Panc1 (cell line): ENCODE data around the gene DAPK2. TPM values are rescaled to one million over a fixed set of nuclear protein-coding genes. Genes with fewer than 3 reads are reported as not detected.
A peak's percentile ranks its signal among the peaks of the same experiment; 100 is the strongest.

Experiments used
- ATAC-seq: fragments of 200-7000 bp; cut with Tn5 transposase; 2 replicates; pipeline ENCODE4 v1.9.1; 2020; ENCODE audit warnings: mild to moderate bottlenecking, moderate library complexity
- BruUV-seq: library from RNA; stranded (reverse); fragments of 400-500 nt; replicated peaks from 2 replicates; lab custom pipeline; 2021; lab: Mats Ljungman, UMichigan
- CTCF ChIA-PET: fragments of 300-600 bp; sonication (Branson Sonifier 250); formaldehyde crosslinking; loops from one replicate; lab custom pipeline; 2022; ENCODE audit warnings: antibody characterized with exemption; lab: Charles Lee
- POLR2A ChIA-PET: fragments of 300-600 bp; sonication (Branson Sonifier 250); formaldehyde crosslinking; loops from one replicate; lab custom pipeline; 2022; ENCODE audit warnings: antibody characterized with exemption; lab: Charles Lee
- DNase-seq: peaks from one replicate; pipeline ENCODE4 v3.0.0-alpha.2; 2010; ENCODE audit warnings: low read depth, low spot score
- H3K27ac ChIP-seq: 2 replicates; pipeline ENCODE4 v1.5.1; 2011; ENCODE audit warnings: mild to moderate bottlenecking, low read length, inconsistent platforms
- H3K27me3 ChIP-seq: fragments of 200-500 bp; sonication (Bioruptor generic); 2 replicates; pipeline ENCODE4 v1.6.0; 2014; ENCODE audit warnings: low read length, inconsistent platforms; ENCODE audit not compliant: control insufficient read depth, insufficient read depth
- H3K36me3 ChIP-seq: fragments of 200-500 bp; sonication (Bioruptor generic); 2 replicates; pipeline ENCODE4 v1.5.1; 2014; ENCODE audit warnings: inconsistent platforms, mild to moderate bottlenecking, low read length, moderate library complexity; ENCODE audit not compliant: control insufficient read depth, insufficient read depth
- H3K4me1 ChIP-seq: 2 replicates; pipeline ENCODE4 v1.5.1; 2011; ENCODE audit warnings: inconsistent platforms, mild to moderate bottlenecking, low read length, moderate library complexity; ENCODE audit not compliant: control insufficient read depth, insufficient read depth
- H3K4me3 ChIP-seq, 2 experiments: 2 replicates each; pipeline ENCODE4 v1.5.1; 2011 to 2012; ENCODE audit warnings: low read depth in 2 of 2, low read length in 2 of 2, mild to moderate bottlenecking in 2 of 2, inconsistent platforms in 1 of 2, moderate library complexity in 1 of 2
- H3K9me3 ChIP-seq: fragments of 200-500 bp; sonication (Bioruptor generic); 2 replicates; pipeline ENCODE4 v1.5.1; 2014; ENCODE audit warnings: low read depth, mild to moderate bottlenecking, inconsistent platforms, low read length, moderate library complexity; ENCODE audit not compliant: control insufficient read depth, insufficient read depth
- POLR2AphosphoS5 ChIP-seq: IDR thresholded peaks from 2 replicates; pipeline ENCODE4 v1.6.1; 2012; ENCODE audit warnings: mild to moderate bottlenecking, low read depth, low read length, moderate library complexity
- REST ChIP-seq, 2 experiments: IDR thresholded peaks; 2 replicates each; pipeline ENCODE4 v1.6.1; 2011 to 2012; ENCODE audit warnings: low read depth in 2 of 2, control low read depth in 1 of 2, low read length in 1 of 2, mild to moderate bottlenecking in 1 of 2, moderate library complexity in 1 of 2; ENCODE audit not compliant: insufficient read depth in 1 of 2
- SIN3A ChIP-seq: IDR thresholded peaks from 2 replicates; pipeline ENCODE4 v1.6.1; 2012; ENCODE audit warnings: low read depth, mild to moderate bottlenecking, low read length, moderate library complexity, borderline replicate concordance; ENCODE audit not compliant: insufficient read depth
- TCF7L2 ChIP-seq: IDR thresholded peaks from 2 replicates; pipeline ENCODE4 v1.6.1; 2011; ENCODE audit warnings: mild to moderate bottlenecking, low read depth, low read length, inconsistent platforms
- in situ Hi-C: cut with HindIII; loops from 2 replicates; pipeline ENCODE4 v1.10.0; 2016; ENCODE audit warnings: low sequenced_read_pairs, low pct_unique_long_range_greater_than_20kb
- intact Hi-C: fragments of 100-400 bp; cut with micrococcal nuclease; formaldehyde crosslinking; loops from one replicate; pipeline ENCODE4 v1.10.0; 2022; ENCODE audit not compliant: unreplicated experiment
- total RNA-seq: library from RNA; stranded (reverse); gene quantifications from one replicate; pipeline ENCODE4 v1.2.1, GENCODE V29; 2021; ENCODE audit not compliant: unreplicated experiment
- TF ChIP-seq, protein P1 (sequence below): fragments of 450-650 bp; IDR thresholded peaks from 2 replicates; pipeline ENCODE4 v1.5.1; 2017; ENCODE audit warnings: mild to moderate bottlenecking

Gene DAPK2
- total RNA-seq, 1 experiment from 2014 or later = 10.2 TPM

DNA sequence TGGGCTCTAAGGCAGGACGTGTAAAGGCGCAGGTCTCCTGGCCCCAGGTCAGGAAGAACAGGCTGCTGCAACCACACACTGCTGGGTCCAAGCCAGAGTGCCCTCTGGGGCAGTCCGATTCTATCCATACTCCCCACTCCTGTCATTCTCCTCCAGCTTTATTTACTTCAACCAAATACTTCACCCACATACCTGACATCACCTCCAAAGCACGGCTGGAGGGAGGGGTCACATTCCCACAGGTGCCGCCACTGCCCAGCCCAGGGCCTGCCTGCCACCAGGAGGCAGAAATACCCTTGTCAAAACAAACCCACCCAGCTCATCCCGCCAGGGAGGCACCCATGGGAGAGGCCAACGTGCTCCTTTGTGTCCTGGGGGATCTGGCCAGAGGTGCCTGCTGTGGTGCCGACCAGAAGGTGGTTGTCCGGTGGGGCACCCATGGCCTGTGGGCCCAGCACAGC, 100.4 kb downstream of the DAPK2 start:
- ATAC-seq = peak; percentile 46
- BruUV-seq = no TSS peak
- DNase-seq = no peak
- in situ Hi-C loops = no loop called here
- intact Hi-C loops = no loop called here
- ChIA-PET CTCF (interaction anchor here (0.7 to 1.6 kb wide), 5 partner anchors 8 to 228 kb away, joined by 3 to 14 read pairs (median 4); partner anchors contain the start of gene DAPK2), POLR2A (no interaction called here)
- TF ChIP-seq SIN3A = no peak
- TF ChIP-seq, protein P1, sequence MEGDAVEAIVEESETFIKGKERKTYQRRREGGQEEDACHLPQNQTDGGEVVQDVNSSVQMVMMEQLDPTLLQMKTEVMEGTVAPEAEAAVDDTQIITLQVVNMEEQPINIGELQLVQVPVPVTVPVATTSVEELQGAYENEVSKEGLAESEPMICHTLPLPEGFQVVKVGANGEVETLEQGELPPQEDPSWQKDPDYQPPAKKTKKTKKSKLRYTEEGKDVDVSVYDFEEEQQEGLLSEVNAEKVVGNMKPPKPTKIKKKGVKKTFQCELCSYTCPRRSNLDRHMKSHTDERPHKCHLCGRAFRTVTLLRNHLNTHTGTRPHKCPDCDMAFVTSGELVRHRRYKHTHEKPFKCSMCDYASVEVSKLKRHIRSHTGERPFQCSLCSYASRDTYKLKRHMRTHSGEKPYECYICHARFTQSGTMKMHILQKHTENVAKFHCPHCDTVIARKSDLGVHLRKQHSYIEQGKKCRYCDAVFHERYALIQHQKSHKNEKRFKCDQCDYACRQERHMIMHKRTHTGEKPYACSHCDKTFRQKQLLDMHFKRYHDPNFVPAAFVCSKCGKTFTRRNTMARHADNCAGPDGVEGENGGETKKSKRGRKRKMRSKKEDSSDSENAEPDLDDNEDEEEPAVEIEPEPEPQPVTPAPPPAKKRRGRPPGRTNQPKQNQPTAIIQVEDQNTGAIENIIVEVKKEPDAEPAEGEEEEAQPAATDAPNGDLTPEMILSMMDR = no peak
- no peak for TF ChIP-seq POLR2AphosphoS5
- no peak for TF ChIP-seq TCF7L2
- no peak for TF ChIP-seq REST (IDR thresholded peaks at IDR 0.05; ENCODE audit: insufficient read depth in 1 of 2, low read depth in 2 of 2, low read length in 1 of 2)
- Histone ChIP-seq H3K36me3 (no peaks in the 10 kb centered on the region), H3K9me3 (no peaks in the 10 kb centered on the region), H3K4me3 (no peak overlapping the region), H3K4me1 (no peaks in the 10 kb centered on the region), H3K27me3 (no peaks in the 10 kb centered on the region), H3K27ac (no peak overlapping the region)

- peak; percentile 91 for ATAC-seq
- BruUV-seq = no TSS peak
- in situ Hi-C loops (no loop called here), intact Hi-C loops (no loop called here)
- Histone ChIP-seq H3K4me3 (no peak overlapping the region), H3K4me1 (no peaks in the 10 kb centered on the region), H3K27me3 (no peaks in the 10 kb centered on the region), H3K9me3 (no peaks in the 10 kb centered on the region), H3K36me3 (no peaks in the 10 kb centered on the region), H3K27ac (no peak overlapping the region)
- DNase-seq = peak; percentile 27
- POLR2A ChIA-PET = no interaction called here
- CTCF ChIA-PET = interaction anchor here (0.5 to 1.6 kb wide), 9 partner anchors 9 to 227 kb away, joined by 3 to 14 read pairs (median 4); partner anchors contain the start of gene DAPK2
- TF ChIP-seq, protein P1 = peak; percentile 97
- TF ChIP-seq POLR2AphosphoS5 = no peak
Measured at GRCh38 chr15:63945007-63945788, 101.1 kb downstream of the DAPK2 start.
